Stimulated activated CD4-positive, alpha-beta T cell treated with anti-CD3 and anti-CD28 coated beads, Interleukin-4, amount 100 ng/mL, for 4 hours (primary cell): ENCODE measurements around the gene IRGC.
"Not testable (repeated sequence)": the region's sequence is repeated elsewhere in the genome, so short reads cannot be mapped to it uniquely, and the experiment has no call there.

Experiments
- DNase-seq, 2 experiments: peaks; one replicate each; pipeline ENCODE4 v3.0.0-alpha.2; 2020

IRGC gene

GRCh38 chr19:43755256-43755801, 39.5 kb downstream of the IRGC start:
- peak; percentile 75 to 77 for DNase-seq

- no peak for DNase-seq
Measured at GRCh38 chr19:43759515-43759914, 43.6 kb downstream of the IRGC start.

- no peak for DNase-seq
Measured at GRCh38 chr19:43760941-43761340, 45.1 kb downstream of the IRGC start.

- DNase-seq = no peak
Measured at GRCh38 chr19:43762814-43763213, 46.9 kb downstream of the IRGC start.

- no peak for DNase-seq
Measured at GRCh38 chr19:43763473-43763939, 47.6 kb downstream of the IRGC start.

- not testable (repeated sequence) for DNase-seq
Measured at GRCh38 chr19:43764684-43765083, 48.8 kb downstream of the IRGC start.

GRCh38 chr19:43765109-43765876, 49.4 kb downstream of the IRGC start:
- peak; percentile 71 to 80 for DNase-seq

- DNase-seq = no peak
Measured at GRCh38 chr19:43766755-43767043, 50.8 kb downstream of the IRGC start.

GRCh38 chr19:43767316-43767715, 51.4 kb downstream of the IRGC start:
- no peak for DNase-seq

GRCh38 chr19:43767818-43768217, 51.9 kb downstream of the IRGC start:
- DNase-seq = no peak

- DNase-seq = no peak
Measured at GRCh38 chr19:43768273-43769050, 52.6 kb downstream of the IRGC start.

GRCh38 chr19:43769256-43769655, 53.4 kb downstream of the IRGC start:
- DNase-seq = no peak
